ENCODE results near the gene ITSN2. TPM values are rescaled to one million over a fixed set of nuclear protein-coding genes. Genes with fewer than 3 reads are reported as not detected.
A peak's percentile ranks its signal among the peaks of the same experiment; 100 is the strongest.

ITSN2 gene
- total and polyA plus RNA-seq, 4 donors: 10.1 to 32.4 (median 21.6) TPM

- Histone ChIP-seq H3K27ac (ENCODE audit: low read depth in 1 of 2, low read length in 2 of 2) (peak overlapping the region; percentile 49 to 71), H3K27me3 (ENCODE audit: control insufficient read depth in 4 of 4, insufficient read depth in 4 of 4, low read length in 3 of 4) (no peaks in the 10 kb centered on the region), H3K4me3 (ENCODE audit: low read depth in 1 of 3, low read length in 3 of 3) (no peak overlapping the region), H3K4me1 (ENCODE audit: control insufficient read depth in 4 of 4, insufficient read depth in 4 of 4, low read length in 3 of 4) (peaks cover 2 to 8% (median 7%) of the 10 kb centered on the region in 4 donors), H3K9me3 (ENCODE audit: control insufficient read depth in 4 of 4, low read length in 3 of 4) (no peaks in the 10 kb centered on the region), H3K9ac (ENCODE audit: low read depth in 1 of 2, low read length in 2 of 2) (no peak overlapping the region), H3K36me3 (ENCODE audit: control insufficient read depth in 4 of 4, insufficient read depth in 3 of 4, low read depth in 1 of 4, low read length in 3 of 4) (peaks cover 4 to 38% (median 24%) of the 10 kb centered on the region in 4 donors)
- DNase-seq (ENCODE audit: low spot score): no peak
- TF ChIP-seq YY1 (IDR thresholded peaks at IDR 0.05) (peak; percentile 79), SP1 (IDR thresholded peaks at IDR 0.05) (peak; percentile 59), EGR1 (IDR thresholded peaks at IDR 0.05; ENCODE audit: low read depth in 2 of 2) (peak in 1 of 2 donors; percentile 23), FOXA2 (IDR thresholded peaks at IDR 0.05) (peak; percentile 71), GABPA (IDR thresholded peaks at IDR 0.05 in 1 of 2, conservative IDR thresholded peaks at IDR 0.05 in 1 of 2) (peak in 1 of 2 donors; percentile 47), RXRA (IDR thresholded peaks at IDR 0.05) (peak; percentile 87 to 96), HNF4A (conservative IDR thresholded peaks at IDR 0.05) (peak; percentile 63 to 84), NR2F2 (IDR thresholded peaks at IDR 0.05) (no peak), HNF4G (IDR thresholded peaks at IDR 0.05) (peak; percentile 18), FOXA1 (IDR thresholded peaks at IDR 0.05) (peak; percentile 56), RAD21 (IDR thresholded peaks at IDR 0.05) (peak; percentile 55 to 66), ATF3 (IDR thresholded peaks at IDR 0.05) (no peak), TAF1 (conservative IDR thresholded peaks at IDR 0.05) (no peak), REST (IDR thresholded peaks at IDR 0.05) (peak; percentile 25), MAX (IDR thresholded peaks at IDR 0.05) (peak; percentile 88), ZBTB33 (IDR thresholded peaks at IDR 0.05) (peak; percentile 84), JUND (IDR thresholded peaks at IDR 0.05) (peak; percentile 42 to 80), CTCF (IDR thresholded peaks at IDR 0.05; ENCODE audit: low read depth, low read length, missing input control) (no peak)
- WGBS: 27% methylated on average over 4 of the region's 4 CpGs
These were observed 56.2 kb downstream of the ITSN2 start for GRCh38 chr2:24304098-24304497.
